Natural killer cell (primary cell): ENCODE measurements around the gene KRT7. TPM values are rescaled to one million over a fixed set of nuclear protein-coding genes. Genes with fewer than 3 reads are reported as not detected.

Source experiments
- ATAC-seq, 3 donors: fragments of 150-1000 bp in 2 of 3; fragments of 200-7000 bp in 1 of 3; cut with Tn5 transposase; 1 replicate in 1 of 3; 2 replicates in 2 of 3; pipeline ENCODE4 v1.10.0; 2021; ENCODE audit warnings: mild to moderate bottlenecking in 2 of 3, moderate library complexity in 2 of 3
- DNase-seq, 2 donors: peaks; one replicate each; pipeline versions ENCODE4 v3.0.0 to v3.0.0-alpha.2; 2013 to 2021; ENCODE audit warnings: mixed read lengths in 1 of 2
- H3K27ac ChIP-seq: one replicate; pipeline ENCODE4 v1.5.1; 2013; ENCODE audit warnings: mild to moderate bottlenecking, low read length
- H3K27me3 ChIP-seq: one replicate; pipeline ENCODE4 v1.6.1; 2013; ENCODE audit warnings: low read length; ENCODE audit not compliant: control insufficient read depth, insufficient read depth
- H3K36me3 ChIP-seq: one replicate; pipeline ENCODE4 v1.6.1; 2013; ENCODE audit warnings: low read length; ENCODE audit not compliant: control insufficient read depth, insufficient read depth
- H3K4me1 ChIP-seq: one replicate; pipeline ENCODE4 v1.6.1; 2013; ENCODE audit warnings: low read length; ENCODE audit not compliant: control insufficient read depth, insufficient read depth
- H3K4me3 ChIP-seq: one replicate; pipeline ENCODE4 v1.5.1; 2013; ENCODE audit warnings: low read length
- H3K9me3 ChIP-seq: one replicate; pipeline ENCODE4 v1.6.1; 2013; ENCODE audit warnings: low read length; ENCODE audit not compliant: control insufficient read depth, insufficient read depth
- H3K27ac Mint-ChIP-seq, 2 donors: one replicate each; pipeline ENCODE4 v1.8.0; 2022; ENCODE audit warnings: mild to moderate bottlenecking in 2 of 2, mixed read lengths in 2 of 2, moderate library complexity in 1 of 2
- H3K27me3 Mint-ChIP-seq, 2 donors: one replicate each; pipeline ENCODE4 v1.8.0; 2022; ENCODE audit warnings: low read depth in 2 of 2, mixed read lengths in 2 of 2
- H3K36me3 Mint-ChIP-seq: one replicate; pipeline ENCODE4 v1.8.0; 2022; ENCODE audit warnings: mixed read lengths
- H3K4me1 Mint-ChIP-seq, 2 donors: one replicate each; pipeline ENCODE4 v1.8.0; 2022; ENCODE audit warnings: mixed read lengths in 2 of 2
- H3K4me3 Mint-ChIP-seq: one replicate; pipeline ENCODE4 v1.8.0; 2022; ENCODE audit warnings: mild to moderate bottlenecking, moderate library complexity, mixed read lengths
- H3K9me3 Mint-ChIP-seq, 2 donors: one replicate each; pipeline ENCODE4 v1.8.0; 2022; ENCODE audit warnings: mixed read lengths in 2 of 2
- WGBS: methylation state at CpG from one replicate; pipeline ENCODE4 v1.1.7; 2013; ENCODE audit warnings: missing lambda C conversion rate; ENCODE audit not compliant: insufficient coverage; 5-methylcytosine and 5-hydroxymethylcytosine counted together
- intact Hi-C: fragments of 100-400 bp; cut with micrococcal nuclease; formaldehyde crosslinking; loops from one replicate; pipeline ENCODE4 v1.14.2; 2022
- total RNA-seq, 4 donors: library from RNA; stranded (reverse); fragments of 120-200 nt in 1 of 4; gene quantifications; one replicate each; pipeline versions ENCODE4 v1.2.3 to v1.2.4, GENCODE V29; 2013 to 2022
- TF ChIP-seq, protein P1 (sequence below): fragments of 200-600 bp; IDR thresholded peaks from one replicate; pipeline ENCODE4 v1.8.0; 2022; ENCODE audit warnings: antibody characterized with exemption

Gene KRT7
- total RNA-seq, 3 donors from 2014 or later (not counting 1 experiment from before 2014, with no cell fraction given), result 0.54 TPM; not detected in 2

DNA sequence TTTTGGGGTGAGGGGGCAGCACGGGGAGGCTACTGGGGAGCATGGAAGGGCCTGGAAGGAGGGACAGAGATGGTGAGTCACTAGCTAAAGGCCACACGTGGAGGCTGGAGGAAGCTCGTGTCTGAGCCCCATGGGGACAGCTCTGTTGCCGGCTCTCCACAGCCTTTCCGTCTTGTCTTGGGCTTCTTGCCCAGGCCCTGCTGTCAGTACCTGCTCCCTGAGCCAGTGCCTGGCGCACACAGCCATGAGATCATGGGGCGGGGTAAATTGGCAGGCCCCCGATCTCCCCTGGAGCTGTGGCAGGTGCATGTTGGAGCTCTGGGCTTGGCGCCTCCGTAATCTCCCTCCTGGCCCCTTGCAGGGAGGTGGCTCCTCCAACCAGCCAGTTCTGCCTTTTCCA, 25.1 kb upstream of the KRT7 start:
- Histone ChIP-seq H3K9me3 (no peaks in the 10 kb centered on the region), H3K27me3 (no peaks in the 10 kb centered on the region), H3K36me3 (no peaks in the 10 kb centered on the region), H3K4me3 (no peak overlapping the region), H3K27ac (no peak overlapping the region), H3K4me1 (peaks cover 1% of the 10 kb centered on the region)
- Mint-ChIP-seq H3K9me3 (no peaks in the 10 kb centered on the region), H3K27ac (no peak overlapping the region), H3K27me3 (peaks cover 8 to 17% of the 10 kb centered on the region in 2 donors), H3K4me1 (peaks cover 0 to 4% of the 10 kb centered on the region in 2 donors), H3K36me3 (no peaks in the 10 kb centered on the region), H3K4me3 (no peak overlapping the region)
- 78% methylated on average over 10 of the region's 10 CpGs for WGBS
- ATAC-seq (no peak), DNase-seq (no peak)
- TF ChIP-seq, protein P1, sequence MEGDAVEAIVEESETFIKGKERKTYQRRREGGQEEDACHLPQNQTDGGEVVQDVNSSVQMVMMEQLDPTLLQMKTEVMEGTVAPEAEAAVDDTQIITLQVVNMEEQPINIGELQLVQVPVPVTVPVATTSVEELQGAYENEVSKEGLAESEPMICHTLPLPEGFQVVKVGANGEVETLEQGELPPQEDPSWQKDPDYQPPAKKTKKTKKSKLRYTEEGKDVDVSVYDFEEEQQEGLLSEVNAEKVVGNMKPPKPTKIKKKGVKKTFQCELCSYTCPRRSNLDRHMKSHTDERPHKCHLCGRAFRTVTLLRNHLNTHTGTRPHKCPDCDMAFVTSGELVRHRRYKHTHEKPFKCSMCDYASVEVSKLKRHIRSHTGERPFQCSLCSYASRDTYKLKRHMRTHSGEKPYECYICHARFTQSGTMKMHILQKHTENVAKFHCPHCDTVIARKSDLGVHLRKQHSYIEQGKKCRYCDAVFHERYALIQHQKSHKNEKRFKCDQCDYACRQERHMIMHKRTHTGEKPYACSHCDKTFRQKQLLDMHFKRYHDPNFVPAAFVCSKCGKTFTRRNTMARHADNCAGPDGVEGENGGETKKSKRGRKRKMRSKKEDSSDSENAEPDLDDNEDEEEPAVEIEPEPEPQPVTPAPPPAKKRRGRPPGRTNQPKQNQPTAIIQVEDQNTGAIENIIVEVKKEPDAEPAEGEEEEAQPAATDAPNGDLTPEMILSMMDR, result no peak
- intact Hi-C loops, result no loop called here

DNA sequence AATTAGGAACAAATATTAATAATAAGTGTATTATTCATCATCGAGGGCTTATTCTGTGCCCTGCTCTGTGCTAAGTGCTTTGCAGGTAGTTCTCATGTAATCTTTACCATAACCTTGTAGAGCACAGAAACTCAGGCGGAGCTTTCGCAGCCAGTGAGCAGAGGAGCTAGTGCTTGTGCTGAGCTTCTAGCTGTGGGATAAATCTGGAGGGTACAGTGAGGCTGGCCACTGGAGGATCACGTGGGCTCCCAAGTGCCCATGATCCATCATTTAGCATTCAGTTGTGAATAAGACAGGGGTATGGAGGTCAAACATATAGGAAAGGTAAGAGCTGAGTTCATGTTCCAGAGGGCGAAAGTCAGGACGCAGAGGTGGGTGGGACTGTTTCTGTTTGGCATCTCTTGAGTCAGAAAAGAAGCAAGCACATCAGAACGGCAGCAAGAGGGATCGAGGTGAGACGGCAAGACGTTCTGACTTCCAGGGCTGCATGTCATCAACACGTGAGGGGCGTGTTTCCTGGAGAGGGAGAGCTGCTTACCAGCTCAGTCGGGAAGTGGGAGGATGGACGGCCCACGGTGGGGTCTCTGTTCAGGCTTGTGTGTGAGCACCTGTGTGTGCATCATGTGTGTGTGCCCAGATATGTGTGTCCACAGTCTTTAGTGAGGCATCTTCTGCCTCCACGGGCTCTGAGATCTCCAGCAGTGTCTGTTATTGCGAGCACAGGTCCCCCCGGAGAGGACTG, 24.4 kb upstream of the KRT7 start:
- Mint-ChIP-seq H3K4me3 (no peak overlapping the region), H3K27ac (no peak overlapping the region), H3K27me3 (peaks cover 1 to 19% of the 10 kb centered on the region in 2 donors), H3K9me3 (no peaks in the 10 kb centered on the region), H3K4me1 (peaks cover 0 to 4% of the 10 kb centered on the region in 2 donors), H3K36me3 (no peaks in the 10 kb centered on the region)
- no peak for ATAC-seq
- Histone ChIP-seq H3K4me3 (no peak overlapping the region), H3K27ac (no peak overlapping the region), H3K36me3 (no peaks in the 10 kb centered on the region), H3K27me3 (no peaks in the 10 kb centered on the region), H3K4me1 (no peaks in the 10 kb centered on the region), H3K9me3 (no peaks in the 10 kb centered on the region)
- intact Hi-C loops, result no loop called here
- 70% methylated on average over 17 of the region's 18 CpGs for WGBS
- TF ChIP-seq, protein P1, result no peak
- DNase-seq, result no peak

DNA sequence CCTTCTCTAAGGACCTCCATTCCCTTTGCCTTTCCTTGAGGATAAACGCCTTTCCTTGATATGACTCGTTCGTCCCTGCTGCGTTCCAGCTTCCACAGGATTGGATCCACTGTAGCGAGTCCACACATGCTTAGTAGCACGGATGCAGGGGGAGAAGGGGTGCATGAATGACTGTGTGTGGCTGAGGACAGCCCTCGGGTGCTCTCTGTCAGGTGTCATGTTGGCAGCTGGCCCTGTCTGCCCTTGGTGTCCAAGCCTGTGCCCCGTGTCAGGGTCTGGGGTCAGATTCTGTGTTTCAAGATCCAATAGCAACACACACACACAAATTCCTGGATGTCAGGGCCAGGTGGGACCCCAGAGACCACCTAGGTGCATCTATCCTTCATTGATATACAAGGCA, 23.7 kb upstream of the KRT7 start:
- no peaks in the 10 kb centered on the region for H3K4me1 ChIP-seq
- H3K4me1 Mint-ChIP-seq, result peaks cover 0 to 8% of the 10 kb centered on the region in 2 donors
- H3K27ac ChIP-seq, result no peak overlapping the region
- H3K9me3 Mint-ChIP-seq, result no peaks in the 10 kb centered on the region
- H3K27ac Mint-ChIP-seq, result no peak overlapping the region
- WGBS, result 81% methylated on average over 8 of the region's 8 CpGs
- no peaks in the 10 kb centered on the region for H3K36me3 ChIP-seq
- ATAC-seq (no peak), DNase-seq (no peak)
- no peak overlapping the region for H3K4me3 ChIP-seq
- TF ChIP-seq, protein P1, result no peak
- intact Hi-C loops, result no loop called here
- H3K36me3 Mint-ChIP-seq, result no peaks in the 10 kb centered on the region
- peaks cover under 1 to 23% of the 10 kb centered on the region in 2 donors for H3K27me3 Mint-ChIP-seq
- no peak overlapping the region for H3K4me3 Mint-ChIP-seq
- H3K9me3 ChIP-seq, result no peaks in the 10 kb centered on the region
- no peaks in the 10 kb centered on the region for H3K27me3 ChIP-seq
